GM23338 (cell line): ENCODE data around the gene PCNX1. TPM values are rescaled to one million over a fixed set of nuclear protein-coding genes. Genes with fewer than 3 reads are reported as not detected.

Source experiments
- ATAC-seq: fragments of 200-7000 bp; cut with Tn5 transposase; 3 replicates; pipeline ENCODE4 v1.9.1; 2020
- DNase-seq: peaks from one replicate; pipeline ENCODE4 v3.0.0-alpha.2; 2015; ENCODE audit warnings: low spot score
- H2AFZ ChIP-seq: fragments of 200-600 bp; sonication (generic); 2 replicates; pipeline ENCODE4 v1.8.0; 2016; ENCODE audit warnings: antibody characterized with exemption, mild to moderate bottlenecking, moderate library complexity
- H3F3A ChIP-seq: fragments of 200-600 bp; sonication (generic); replicated peaks from 2 replicates; pipeline ENCODE4 v1.8.0; 2017; ENCODE audit warnings: antibody characterized with exemption, mixed run types, low read depth
- H3K27ac ChIP-seq: fragments of 200-600 bp; sonication (generic); 2 replicates; pipeline ENCODE4 v1.6.1; 2016; ENCODE audit warnings: low read depth
- H3K27me3 ChIP-seq: fragments of 200-600 bp; sonication (generic); 2 replicates; pipeline ENCODE4 v1.8.0; 2016; ENCODE audit warnings: mild to moderate bottlenecking, mixed run types, moderate library complexity; ENCODE audit not compliant: insufficient read depth
- H3K36me3 ChIP-seq: fragments of 200-600 bp; sonication (generic); 2 replicates; pipeline ENCODE4 v1.8.0; 2016; ENCODE audit warnings: mild to moderate bottlenecking; ENCODE audit not compliant: insufficient read depth
- H3K4me1 ChIP-seq: fragments of 200-600 bp; sonication (generic); 2 replicates; pipeline ENCODE4 v1.8.0; 2016; ENCODE audit warnings: mild to moderate bottlenecking, moderate library complexity; ENCODE audit not compliant: insufficient read depth
- H3K4me2 ChIP-seq: fragments of 200-600 bp; sonication (generic); 2 replicates; pipeline ENCODE4 v1.7.1; 2017; ENCODE audit warnings: mixed run types
- H3K4me3 ChIP-seq: fragments of 200-600 bp; sonication (generic); 2 replicates; pipeline ENCODE4 v1.6.1; 2016; ENCODE audit warnings: mixed run types
- H3K79me2 ChIP-seq: fragments of 200-600 bp; sonication (generic); replicated peaks from 2 replicates; pipeline ENCODE4 v1.8.0; 2017; ENCODE audit warnings: mild to moderate bottlenecking; ENCODE audit not compliant: insufficient read depth
- H3K9me2 ChIP-seq: fragments of 200-600 bp; sonication (generic); 2 replicates; pipeline ENCODE4 v1.8.0; 2017; ENCODE audit not compliant: insufficient read depth
- H4K20me1 ChIP-seq: fragments of 200-600 bp; sonication (generic); replicated peaks from 2 replicates; pipeline ENCODE4 v1.8.0; 2017; ENCODE audit warnings: mild to moderate bottlenecking; ENCODE audit not compliant: insufficient read depth
- H3K27ac Mint-ChIP-seq: 2 replicates; pipeline ENCODE4 v1.8.0; 2020; ENCODE audit warnings: inconsistent platforms, mild to moderate bottlenecking, moderate library complexity, mixed read lengths
- H3K27me3 Mint-ChIP-seq: 3 replicates; pipeline ENCODE4 v1.8.0; 2022; ENCODE audit warnings: low read depth, mild to moderate bottlenecking, moderate library complexity, mixed read lengths, inconsistent platforms; ENCODE audit not compliant: insufficient read depth, poor library complexity
- H3K36me3 Mint-ChIP-seq: 3 replicates; pipeline ENCODE4 v1.8.0; 2021; ENCODE audit warnings: low read depth, mild to moderate bottlenecking, inconsistent platforms, moderate library complexity, mixed read lengths
- H3K4me1 Mint-ChIP-seq: 3 replicates; pipeline ENCODE4 v1.8.0; 2020; ENCODE audit warnings: mild to moderate bottlenecking, inconsistent platforms, mixed read lengths
- H3K4me3 Mint-ChIP-seq: 3 replicates; pipeline ENCODE4 v1.8.0; 2021; ENCODE audit warnings: moderate library complexity, mild to moderate bottlenecking, inconsistent platforms, mixed read lengths
- H3K9me3 Mint-ChIP-seq: 3 replicates; pipeline ENCODE4 v1.8.0; 2020; ENCODE audit warnings: moderate library complexity, mild to moderate bottlenecking, inconsistent platforms, mixed read lengths
- CREB1 ChIP-seq: fragments of 250-450 bp; sonication (Bioruptor Pico); IDR thresholded peaks from 2 replicates; pipeline ENCODE4 v1.5.0; 2020; ENCODE audit warnings: low read depth, mild to moderate bottlenecking, moderate library complexity
- CTCF ChIP-seq, 2 experiments: fragments of 200-600 bp in 1 of 2; sonication (generic) in 1 of 2; conservative IDR thresholded peaks; 2 replicates each; pipeline versions ENCODE4 v1.5.1 to v1.6.1; 2016 to 2017; ENCODE audit warnings: antibody characterized with exemption in 2 of 2, low read depth in 2 of 2, mild to moderate bottlenecking in 2 of 2, moderate library complexity in 1 of 2
- EZH2 ChIP-seq: fragments of 200-600 bp; sonication (generic); IDR thresholded peaks from one replicate; pipeline ENCODE4 v1.8.0; 2017; ENCODE audit warnings: antibody characterized with exemption, mild to moderate bottlenecking, low read depth; ENCODE audit not compliant: unreplicated experiment
- EZH2phosphoT487 ChIP-seq: fragments of 200-600 bp; sonication (generic); IDR thresholded peaks from one replicate; pipeline ENCODE4 v1.8.1; 2018; ENCODE audit warnings: antibody characterized with exemption; ENCODE audit not compliant: unreplicated experiment
- JUNB ChIP-seq: IDR thresholded peaks from one replicate; pipeline ENCODE4 v1.6.1; 2016; ENCODE audit warnings: antibody characterized with exemption; ENCODE audit not compliant: unreplicated experiment
- NANOG ChIP-seq: IDR thresholded peaks from 2 replicates; pipeline ENCODE4 v1.6.1; 2016; ENCODE audit warnings: antibody characterized with exemption, borderline replicate concordance
- POLR2AphosphoS5 ChIP-seq: IDR thresholded peaks from 2 replicates; pipeline ENCODE4 v1.6.1; 2016; ENCODE audit warnings: antibody characterized with exemption, low read depth
- STAT1 ChIP-seq: IDR thresholded peaks from one replicate; pipeline ENCODE4 v1.6.1; 2016; ENCODE audit warnings: antibody characterized with exemption; ENCODE audit not compliant: unreplicated experiment
- ZNF114 ChIP-seq: fragments of 250-450 bp; sonication (Bioruptor Pico); IDR thresholded peaks from 2 replicates; pipeline ENCODE4 v1.5.0; 2020; ENCODE audit warnings: mild to moderate bottlenecking, moderate library complexity
- ZNF331 ChIP-seq: fragments of 250-450 bp; sonication (Bioruptor Pico); IDR thresholded peaks from 2 replicates; pipeline ENCODE4 v1.5.0; 2020; ENCODE audit warnings: low read depth, mild to moderate bottlenecking, moderate library complexity
- ZNF462 ChIP-seq: fragments of 250-450 bp; sonication (Bioruptor Pico); IDR thresholded peaks from 2 replicates; pipeline ENCODE4 v1.5.0; 2020; ENCODE audit warnings: mild to moderate bottlenecking, moderate library complexity
- polyA plus RNA-seq: library from polyadenylated mRNA; unstranded; fragments of >200 nt; fragmentation: Nextera tagmentation; extraction: Ambion mirVana; gene quantifications from 2 replicates; pipeline ENCODE4 v1.2.1, GENCODE V29; 2016
- total RNA-seq: library from RNA; depleted of rRNA; stranded (reverse); fragments of >200 nt; shearing (Covaris generic); gene quantifications from 2 replicates; pipeline ENCODE4 v1.2.3, GENCODE V29; 2014
- TF ChIP-seq, protein P1 (sequence below): IDR thresholded peaks from one replicate; pipeline ENCODE4 v1.6.1; 2018; ENCODE audit warnings: antibody characterized with exemption; ENCODE audit not compliant: unreplicated experiment
- TF ChIP-seq, protein P2 (sequence below): IDR thresholded peaks from 2 replicates; pipeline ENCODE4 v1.6.1; 2016; ENCODE audit warnings: antibody characterized with exemption

PCNX1 gene
- total and polyA plus RNA-seq, 2 experiments from 2014 or later = 19.4 to 53.1 TPM

DNA sequence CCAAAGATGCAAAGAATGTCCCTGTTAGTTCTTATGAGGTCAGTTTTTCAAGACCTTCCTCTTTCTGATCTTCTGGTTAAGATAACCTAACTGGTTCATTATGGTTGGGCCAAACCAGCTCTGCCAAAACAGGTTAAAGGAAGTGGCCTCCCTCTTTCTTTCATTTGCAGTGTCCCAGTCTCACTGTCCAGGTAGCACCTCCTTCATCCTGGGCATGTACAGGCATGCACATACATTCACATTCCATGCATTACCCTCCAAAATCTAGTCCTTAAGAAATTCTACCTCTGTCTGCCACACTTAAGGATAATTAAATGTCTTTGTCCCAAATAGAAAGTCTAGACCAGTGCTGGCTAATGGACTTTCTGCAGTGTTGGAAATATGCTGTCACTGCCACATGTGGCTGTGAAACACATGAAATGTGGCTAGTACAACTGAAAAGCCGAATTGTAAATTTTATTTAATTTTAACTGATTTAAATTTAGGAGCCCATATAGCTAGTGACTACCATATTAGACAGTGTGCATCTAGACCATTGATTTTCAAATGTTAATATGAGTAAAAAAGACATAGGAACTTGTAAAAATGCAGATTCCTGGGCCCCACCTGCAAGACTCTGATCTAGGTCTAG, 169.3 kb downstream of the PCNX1 start:
- TF ChIP-seq, protein P1, sequence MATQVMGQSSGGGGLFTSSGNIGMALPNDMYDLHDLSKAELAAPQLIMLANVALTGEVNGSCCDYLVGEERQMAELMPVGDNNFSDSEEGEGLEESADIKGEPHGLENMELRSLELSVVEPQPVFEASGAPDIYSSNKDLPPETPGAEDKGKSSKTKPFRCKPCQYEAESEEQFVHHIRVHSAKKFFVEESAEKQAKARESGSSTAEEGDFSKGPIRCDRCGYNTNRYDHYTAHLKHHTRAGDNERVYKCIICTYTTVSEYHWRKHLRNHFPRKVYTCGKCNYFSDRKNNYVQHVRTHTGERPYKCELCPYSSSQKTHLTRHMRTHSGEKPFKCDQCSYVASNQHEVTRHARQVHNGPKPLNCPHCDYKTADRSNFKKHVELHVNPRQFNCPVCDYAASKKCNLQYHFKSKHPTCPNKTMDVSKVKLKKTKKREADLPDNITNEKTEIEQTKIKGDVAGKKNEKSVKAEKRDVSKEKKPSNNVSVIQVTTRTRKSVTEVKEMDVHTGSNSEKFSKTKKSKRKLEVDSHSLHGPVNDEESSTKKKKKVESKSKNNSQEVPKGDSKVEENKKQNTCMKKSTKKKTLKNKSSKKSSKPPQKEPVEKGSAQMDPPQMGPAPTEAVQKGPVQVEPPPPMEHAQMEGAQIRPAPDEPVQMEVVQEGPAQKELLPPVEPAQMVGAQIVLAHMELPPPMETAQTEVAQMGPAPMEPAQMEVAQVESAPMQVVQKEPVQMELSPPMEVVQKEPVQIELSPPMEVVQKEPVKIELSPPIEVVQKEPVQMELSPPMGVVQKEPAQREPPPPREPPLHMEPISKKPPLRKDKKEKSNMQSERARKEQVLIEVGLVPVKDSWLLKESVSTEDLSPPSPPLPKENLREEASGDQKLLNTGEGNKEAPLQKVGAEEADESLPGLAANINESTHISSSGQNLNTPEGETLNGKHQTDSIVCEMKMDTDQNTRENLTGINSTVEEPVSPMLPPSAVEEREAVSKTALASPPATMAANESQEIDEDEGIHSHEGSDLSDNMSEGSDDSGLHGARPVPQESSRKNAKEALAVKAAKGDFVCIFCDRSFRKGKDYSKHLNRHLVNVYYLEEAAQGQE = no peak
- TF ChIP-seq JUNB (no peak), ZNF114 (CRISPR knock-in tag) (no peak), ZNF331 (CRISPR knock-in tag) (no peak), POLR2AphosphoS5 (no peak), EZH2phosphoT487 (no peak), ZNF462 (CRISPR knock-in tag) (no peak), NANOG (no peak), CREB1 (CRISPR knock-in tag) (no peak), CTCF (conservative IDR thresholded peaks at IDR 0.05; ENCODE audit: low read depth in 2 of 2) (no peak), EZH2 (no peak), STAT1 (no peak)
- TF ChIP-seq, protein P2, sequence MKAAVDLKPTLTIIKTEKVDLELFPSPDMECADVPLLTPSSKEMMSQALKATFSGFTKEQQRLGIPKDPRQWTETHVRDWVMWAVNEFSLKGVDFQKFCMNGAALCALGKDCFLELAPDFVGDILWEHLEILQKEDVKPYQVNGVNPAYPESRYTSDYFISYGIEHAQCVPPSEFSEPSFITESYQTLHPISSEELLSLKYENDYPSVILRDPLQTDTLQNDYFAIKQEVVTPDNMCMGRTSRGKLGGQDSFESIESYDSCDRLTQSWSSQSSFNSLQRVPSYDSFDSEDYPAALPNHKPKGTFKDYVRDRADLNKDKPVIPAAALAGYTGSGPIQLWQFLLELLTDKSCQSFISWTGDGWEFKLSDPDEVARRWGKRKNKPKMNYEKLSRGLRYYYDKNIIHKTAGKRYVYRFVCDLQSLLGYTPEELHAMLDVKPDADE = no peak
- no peak for DNase-seq
- no peak overlapping the region for H3K27ac Mint-ChIP-seq
- H3K4me1 Mint-ChIP-seq = no peaks in the 10 kb centered on the region
- peaks cover 15% of the 10 kb centered on the region; the same call in 2 of the 3 replicates for H3K9me3 Mint-ChIP-seq
- H3K4me2 ChIP-seq = no peak overlapping the region
- no peaks in the 10 kb centered on the region for H4K20me1 ChIP-seq
- H3K4me3 ChIP-seq = no peak overlapping the region
- no peak for ATAC-seq
- peaks cover 3% of the 10 kb centered on the region for H3K27me3 Mint-ChIP-seq
- H3K27ac ChIP-seq = no peak overlapping the region
- H3K4me3 Mint-ChIP-seq = no peak overlapping the region
- no peaks in the 10 kb centered on the region for H3F3A ChIP-seq
- H3K36me3 Mint-ChIP-seq = peaks cover 59% of the 10 kb centered on the region
- H3K27me3 ChIP-seq = no peaks in the 10 kb centered on the region
- no peaks in the 10 kb centered on the region for H3K9me2 ChIP-seq
- no peak overlapping the region for H2AFZ ChIP-seq
- H3K4me1 ChIP-seq = no peaks in the 10 kb centered on the region
- peaks cover 44% of the 10 kb centered on the region for H3K36me3 ChIP-seq
- peaks cover 22% of the 10 kb centered on the region for H3K79me2 ChIP-seq
